ENCODE measurements around the gene ZBP1.

Gene ZBP1

DNA sequence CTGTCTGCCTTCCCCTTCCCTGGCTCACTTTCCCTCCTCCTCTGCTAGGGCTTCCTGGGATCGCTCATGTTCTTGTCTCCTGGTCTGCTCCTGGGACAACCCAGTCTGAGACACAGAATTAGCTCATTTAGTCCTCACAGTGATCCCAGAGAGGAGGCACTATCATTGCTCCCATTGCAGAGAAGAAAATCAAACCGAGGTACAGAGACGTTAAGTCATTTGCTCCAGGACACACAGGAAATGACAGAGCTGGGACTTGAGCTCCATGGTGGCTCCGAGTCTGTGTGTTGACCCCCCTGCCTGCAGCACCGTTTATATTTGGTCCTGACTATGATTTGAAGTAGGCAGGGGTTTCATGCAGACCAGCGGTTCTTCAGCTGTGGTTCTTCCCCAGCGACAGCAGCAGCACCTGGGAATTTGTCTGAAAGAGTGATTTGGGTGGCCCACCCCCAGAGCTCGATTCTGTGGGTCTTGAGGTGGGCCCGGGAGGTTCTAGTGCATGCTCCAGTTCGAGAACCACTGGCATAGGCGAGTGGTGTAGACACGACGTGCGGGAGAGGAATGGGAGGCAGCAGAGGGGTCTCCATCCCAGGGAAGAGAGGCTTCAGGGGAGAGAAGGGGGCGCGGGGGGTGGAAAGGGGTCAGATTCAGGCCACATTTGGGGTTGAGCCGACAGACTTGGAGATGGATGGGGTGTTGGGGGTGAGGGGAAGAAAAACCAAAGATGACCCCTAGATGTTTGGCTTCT lies 34.6 kb downstream of the ZBP1 start:
- DNase-seq, result no peak
- no peak overlapping the region for H3K23ac ChIP-seq (ENCODE audit: low read length in 2 of 2)
- no peak overlapping the region for H3K27ac ChIP-seq (ENCODE audit: low read length, poor library complexity, severe bottlenecking)
- H3K4me2 ChIP-seq (ENCODE audit: low read length, poor library complexity, severe bottlenecking), result no peak overlapping the region
- H3K9ac ChIP-seq (ENCODE audit: low read length), result no peak overlapping the region
- H2BK15ac ChIP-seq (ENCODE audit: low read depth, poor library complexity, severe bottlenecking), result no peak overlapping the region
- H3K9me3 ChIP-seq (ENCODE audit: control insufficient read depth, low read length), result peaks cover 19% of the 10 kb centered on the region
- H2BK5ac ChIP-seq (ENCODE audit: low read depth, low read length, poor library complexity, severe bottlenecking), result no peak overlapping the region
- no peaks in the 10 kb centered on the region for H3K36me3 ChIP-seq (ENCODE audit: control insufficient read depth in 1 of 2, insufficient read depth in 2 of 2, low read depth in 1 of 2, low read length in 2 of 2)
- no peak overlapping the region for H2AFZ ChIP-seq (ENCODE audit: low read depth, low read length)
- no peak overlapping the region for H4K91ac ChIP-seq (ENCODE audit: low read length)
- H3K4me1 ChIP-seq (ENCODE audit: control insufficient read depth, insufficient read depth, low read depth, low read length), result peaks cover 6% of the 10 kb centered on the region
- no peak overlapping the region for H2AK5ac ChIP-seq (ENCODE audit: low read length, severe bottlenecking)
- peaks cover 48 to 79% of the 10 kb centered on the region in 2 experiments for H3K27me3 ChIP-seq (ENCODE audit: control insufficient read depth in 1 of 2, insufficient read depth in 1 of 2, low read length in 2 of 2)
- H3K79me1 ChIP-seq (replicated peaks; ENCODE audit: low read length, poor library complexity, severe bottlenecking), result no peaks in the 10 kb centered on the region
- no peak overlapping the region for H4K8ac ChIP-seq (ENCODE audit: low read length)
- H3K18ac ChIP-seq (ENCODE audit: low read depth in 1 of 2, low read length in 2 of 2), result no peak overlapping the region
- H3K14ac ChIP-seq (ENCODE audit: low read length in 2 of 2), result no peak overlapping the region
- WGBS, result 77% methylated on average over 17 of the region's 17 CpGs
- H3K4ac ChIP-seq (ENCODE audit: low read depth in 1 of 2, low read length in 2 of 2), result no peak overlapping the region
- H3K4me3 ChIP-seq (ENCODE audit: insufficient read depth in 1 of 2, low read depth in 1 of 2, low read length in 2 of 2), result no peak overlapping the region
- H2BK12ac ChIP-seq (ENCODE audit: low read length in 2 of 2), result no peak overlapping the region
- H2BK120ac ChIP-seq (ENCODE audit: low read depth, low read length), result no peak overlapping the region

DNA sequence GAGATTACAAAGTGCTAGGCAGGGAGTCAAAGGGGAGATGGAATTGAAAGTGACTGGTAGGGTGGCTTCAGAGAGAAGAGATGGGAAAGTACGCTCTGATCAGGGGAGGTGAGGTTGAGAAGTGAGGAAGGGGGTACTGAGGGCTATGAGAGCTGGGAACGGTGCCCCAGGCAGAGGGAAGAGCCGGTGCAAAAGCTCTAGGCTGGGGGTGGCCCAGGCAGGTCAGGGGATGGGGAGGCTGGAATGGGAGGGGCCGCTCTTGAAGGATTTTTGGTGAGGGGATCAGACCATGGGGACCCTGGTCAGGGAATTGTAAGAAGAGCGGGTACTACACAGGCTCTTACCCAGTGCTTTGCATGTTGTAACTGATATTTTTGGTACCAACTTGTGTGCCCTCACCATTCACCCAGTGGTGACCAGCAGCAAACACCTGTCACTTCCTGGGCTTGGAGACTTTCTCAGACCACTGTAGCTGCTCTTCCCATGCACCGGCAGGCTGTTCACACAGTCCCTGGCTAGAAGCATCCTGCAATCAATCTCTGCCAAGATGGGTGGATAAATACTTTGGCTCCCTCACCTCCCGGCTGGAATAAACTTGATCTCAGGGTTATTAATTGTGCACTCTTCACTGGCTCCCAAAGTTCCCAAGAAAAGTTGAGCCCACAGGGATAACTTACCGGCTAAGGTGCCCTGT lies 35.3 kb downstream of the ZBP1 start:
- Histone ChIP-seq H2AFZ (ENCODE audit: low read depth, low read length) (no peak overlapping the region), H3K9ac (ENCODE audit: low read length) (no peak overlapping the region), H3K9me3 (ENCODE audit: control insufficient read depth, low read length) (peaks cover 19% of the 10 kb centered on the region), H3K4me2 (ENCODE audit: low read length, poor library complexity, severe bottlenecking) (no peak overlapping the region), H3K27ac (ENCODE audit: low read length, poor library complexity, severe bottlenecking) (no peak overlapping the region), H3K4me3 (ENCODE audit: insufficient read depth in 1 of 2, low read depth in 1 of 2, low read length in 2 of 2) (no peak overlapping the region), H3K4me1 (ENCODE audit: control insufficient read depth, insufficient read depth, low read depth, low read length) (peaks cover 6% of the 10 kb centered on the region), H3K27me3 (ENCODE audit: control insufficient read depth in 1 of 2, insufficient read depth in 1 of 2, low read length in 2 of 2) (peaks cover 45 to 79% of the 10 kb centered on the region in 2 experiments), H3K23ac (ENCODE audit: low read length in 2 of 2) (no peak overlapping the region), H3K36me3 (ENCODE audit: control insufficient read depth in 1 of 2, insufficient read depth in 2 of 2, low read depth in 1 of 2, low read length in 2 of 2) (no peaks in the 10 kb centered on the region), H2BK120ac (ENCODE audit: low read depth, low read length) (no peak overlapping the region), H2AK5ac (ENCODE audit: low read length, severe bottlenecking) (no peak overlapping the region), H2BK5ac (ENCODE audit: low read depth, low read length, poor library complexity, severe bottlenecking) (no peak overlapping the region), H3K18ac (ENCODE audit: low read depth in 1 of 2, low read length in 2 of 2) (no peak overlapping the region), H2BK12ac (ENCODE audit: low read length in 2 of 2) (no peak overlapping the region), H3K79me1 (replicated peaks; ENCODE audit: low read length, poor library complexity, severe bottlenecking) (no peaks in the 10 kb centered on the region), H2BK15ac (ENCODE audit: low read depth, poor library complexity, severe bottlenecking) (no peak overlapping the region), H3K14ac (ENCODE audit: low read length in 2 of 2) (no peak overlapping the region), H3K4ac (ENCODE audit: low read depth in 1 of 2, low read length in 2 of 2) (no peak overlapping the region), H4K8ac (ENCODE audit: low read length) (no peak overlapping the region), H4K91ac (ENCODE audit: low read length) (no peak overlapping the region)
- WGBS, result 77% methylated on average over 8 of the region's 8 CpGs
- DNase-seq, result no peak

DNA sequence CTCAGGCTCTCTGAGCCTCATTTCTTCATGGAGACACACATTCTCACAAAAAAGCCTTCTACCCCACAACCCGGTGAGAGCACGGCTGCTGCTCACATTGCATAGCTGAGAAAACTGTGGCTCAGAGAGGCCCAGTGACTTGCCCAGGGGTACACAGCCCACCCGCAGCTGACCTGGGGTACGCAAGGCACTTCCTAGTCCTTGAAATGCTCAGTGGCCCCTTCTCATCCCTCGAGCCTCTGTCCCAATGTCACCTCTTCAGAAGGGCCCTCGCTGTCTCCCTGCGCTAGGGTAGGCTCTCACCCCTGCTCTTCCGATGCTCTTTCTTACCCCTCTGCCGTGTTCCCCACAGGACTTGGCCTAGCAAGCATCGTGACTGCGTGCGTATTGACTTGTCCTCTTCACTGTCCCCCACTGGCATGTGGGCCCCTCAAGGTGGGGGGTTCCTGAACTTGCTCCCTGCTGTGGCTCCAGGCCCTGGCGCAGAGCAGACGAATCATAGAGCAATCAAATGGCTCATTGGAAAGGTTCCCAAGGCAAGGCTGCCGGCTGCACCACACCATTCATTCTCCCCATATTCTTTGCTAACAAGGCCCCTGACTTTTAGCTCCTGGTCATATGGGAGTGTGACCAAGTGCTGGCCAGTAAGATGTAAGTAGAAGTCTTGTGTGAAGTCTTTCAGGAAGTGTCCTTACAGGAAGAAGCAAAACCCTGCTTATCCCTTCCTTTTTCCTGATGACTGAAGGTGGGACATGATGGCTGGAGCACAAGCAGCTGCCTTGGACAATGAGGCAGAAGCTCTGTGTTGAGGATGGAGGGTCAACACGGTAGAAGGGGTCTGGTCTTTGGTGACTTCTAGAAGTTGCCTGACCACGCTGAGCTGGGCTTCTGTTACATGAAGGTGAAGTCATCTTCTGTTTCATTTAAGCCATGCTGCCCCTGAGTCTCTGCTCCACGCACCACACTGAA lies 36.7 kb downstream of the ZBP1 start:
- H2AK5ac ChIP-seq (ENCODE audit: low read length, severe bottlenecking), result no peak overlapping the region
- no peak overlapping the region for H2BK5ac ChIP-seq (ENCODE audit: low read depth, low read length, poor library complexity, severe bottlenecking)
- no peak overlapping the region for H3K27ac ChIP-seq (ENCODE audit: low read length, poor library complexity, severe bottlenecking)
- no peak overlapping the region for H2BK15ac ChIP-seq (ENCODE audit: low read depth, poor library complexity, severe bottlenecking)
- no peak overlapping the region for H3K4me3 ChIP-seq (ENCODE audit: insufficient read depth in 1 of 2, low read depth in 1 of 2, low read length in 2 of 2)
- no peak overlapping the region for H3K4ac ChIP-seq (ENCODE audit: low read depth in 1 of 2, low read length in 2 of 2)
- no peaks in the 10 kb centered on the region for H3K36me3 ChIP-seq (ENCODE audit: control insufficient read depth in 1 of 2, insufficient read depth in 2 of 2, low read depth in 1 of 2, low read length in 2 of 2)
- H3K9ac ChIP-seq (ENCODE audit: low read length), result no peak overlapping the region
- H4K8ac ChIP-seq (ENCODE audit: low read length), result no peak overlapping the region
- WGBS, result 79% methylated on average over 17 of the region's 18 CpGs
- peaks cover 6% of the 10 kb centered on the region for H3K4me1 ChIP-seq (ENCODE audit: control insufficient read depth, insufficient read depth, low read depth, low read length)
- DNase-seq, result no peak
- H2BK12ac ChIP-seq (ENCODE audit: low read length in 2 of 2), result no peak overlapping the region
- no peak overlapping the region for H2BK120ac ChIP-seq (ENCODE audit: low read depth, low read length)
- peak overlapping the region; percentile 10 for H4K91ac ChIP-seq (ENCODE audit: low read length)
- H3K18ac ChIP-seq (ENCODE audit: low read depth in 1 of 2, low read length in 2 of 2), result no peak overlapping the region
- no peak overlapping the region for H3K14ac ChIP-seq (ENCODE audit: low read length in 2 of 2)
- H3K79me1 ChIP-seq (replicated peaks; ENCODE audit: low read length, poor library complexity, severe bottlenecking), result no peaks in the 10 kb centered on the region
- peaks cover 57 to 86% of the 10 kb centered on the region in 2 experiments for H3K27me3 ChIP-seq (ENCODE audit: control insufficient read depth in 1 of 2, insufficient read depth in 1 of 2, low read length in 2 of 2)
- H2AFZ ChIP-seq (ENCODE audit: low read depth, low read length), result no peak overlapping the region
- H3K23ac ChIP-seq (ENCODE audit: low read length in 2 of 2), result peak overlapping the region in 1 of 2 experiments; percentile 7
- H3K4me2 ChIP-seq (ENCODE audit: low read length, poor library complexity, severe bottlenecking), result no peak overlapping the region
- H3K9me3 ChIP-seq (ENCODE audit: control insufficient read depth, low read length), result peaks cover 19% of the 10 kb centered on the region

Measured in mesenchymal stem cell (in vitro differentiated cells and primary cell).